Thyroid gland (tissue), 4 donors: Measurements from ENCODE around the gene RNF186. TPM values are rescaled to one million over a fixed set of nuclear protein-coding genes. Genes with fewer than 3 reads are reported as not detected.

Experiments used
- DNase-seq, 2 donors: peaks; one replicate each; pipeline ENCODE4 v3.0.0-alpha.2; 2019
- H3K27ac ChIP-seq, 3 donors: fragments of 200-600 bp; sonication (generic); 1 replicate in 2 of 3; 2 replicates in 1 of 3; pipeline ENCODE4 v1.5.1; 2016 to 2019; ENCODE audit warnings: mild to moderate bottlenecking in 1 of 3, moderate library complexity in 1 of 3
- H3K27me3 ChIP-seq: fragments of 200-600 bp; sonication (generic); one replicate; pipeline ENCODE4 v1.5.1; 2019
- H3K36me3 ChIP-seq, 2 donors: fragments of 200-600 bp; sonication (generic); one replicate each; pipeline ENCODE4 v1.5.1; 2016 to 2019
- H3K4me1 ChIP-seq, 2 donors: fragments of 200-600 bp; sonication (generic); one replicate each; pipeline ENCODE4 v1.5.1; 2017 to 2019
- H3K4me3 ChIP-seq, 3 donors: fragments of 200-600 bp; sonication (generic); replicated peaks in 1 of 3; 1 replicate in 2 of 3; 2 replicates in 1 of 3; pipeline ENCODE4 v1.5.1; 2016; ENCODE audit warnings: mild to moderate bottlenecking in 1 of 3
- H3K9me3 ChIP-seq: fragments of 200-600 bp; sonication (generic); one replicate; pipeline ENCODE4 v1.5.1; 2017
- CTCF ChIP-seq, 6 experiments: fragments of 200-600 bp in 3 of 6; fragments of 450-650 bp in 3 of 6; sonication (generic) in 3 of 6; IDR thresholded peaks; one replicate each; pipeline ENCODE4 v1.5.1; 2016 to 2019; ENCODE audit warnings: antibody characterized with exemption in 6 of 6, mild to moderate bottlenecking in 2 of 6, inconsistent platforms in 1 of 6, moderate library complexity in 1 of 6
- POLR2A ChIP-seq, 2 donors: fragments of 450-650 bp; IDR thresholded peaks; one replicate each; pipeline ENCODE4 v1.6.1; 2017; ENCODE audit warnings: antibody characterized with exemption in 2 of 2, mild to moderate bottlenecking in 2 of 2, moderate library complexity in 1 of 2
- WGBS, 2 donors: methylation state at CpG; one replicate each; pipeline ENCODE4 v1.1.5; 2017; 5-methylcytosine and 5-hydroxymethylcytosine counted together
- intact Hi-C: fragments of 100-400 bp; cut with DNase I; formaldehyde crosslinking; loops from one replicate; pipeline ENCODE4 v1.15.1; 2023
- total RNA-seq, 4 donors: library from RNA; depleted of rRNA; stranded (reverse); fragments of >200 nt; gene quantifications; one replicate each; pipeline ENCODE4 v1.2.3, GENCODE V29; 2016

The RNF186 gene
- total RNA-seq, 4 donors from 2014 or later: not detected

DNA sequence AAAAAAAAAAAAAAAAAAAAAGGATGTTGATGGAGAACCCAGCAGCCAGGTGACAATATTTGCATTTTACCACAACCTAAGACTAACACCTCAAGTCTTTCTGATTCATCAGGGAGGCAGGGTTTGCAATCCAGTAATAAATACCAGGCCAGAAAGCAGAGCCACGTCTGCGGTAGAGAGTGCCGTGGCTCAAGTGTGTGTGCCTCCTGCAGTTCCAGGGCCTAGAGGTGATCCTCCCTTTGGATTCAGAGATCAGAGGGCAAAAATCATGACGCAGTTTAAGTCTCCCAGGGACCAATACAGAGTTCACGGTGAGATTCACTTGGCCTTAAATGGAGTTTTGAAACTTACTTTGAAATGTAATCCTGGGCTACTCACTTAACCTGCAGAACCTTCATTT lies 50.2 kb downstream of the RNF186 start:
- TF ChIP-seq CTCF (IDR thresholded peaks at IDR 0.05): no peak
- no peak for TF ChIP-seq POLR2A (IDR thresholded peaks at IDR 0.05)
- Histone ChIP-seq H3K27me3 (no peaks in the 10 kb centered on the region), H3K9me3 (no peaks in the 10 kb centered on the region), H3K27ac (no peak overlapping the region), H3K36me3 (peaks cover 6% of the 10 kb centered on the region in 2 donors), H3K4me1 (no peaks in the 10 kb centered on the region), H3K4me3 (no peak overlapping the region)
- WGBS, 2 donors: 86 to 92% methylated on average over 5 of the region's 5 CpGs
- DNase-seq: no peak
- intact Hi-C loops: no loop called here

Other genes with a start within 250 kb of the RNF186 start
- 10 to 100 TPM; 29.4 to 70.4 (median 43.6) TPM for gene NBL1, start 171.0 kb downstream of the RNF186 start, total RNA-seq
- not detected for gene HTR6, start 150.4 kb downstream of the RNF186 start, total RNA-seq
- gene TMCO4, start 15.4 kb downstream of the RNF186 start, total RNA-seq: 10 to 100 TPM; 34.3 to 67.7 (median 61.4) TPM
- 1 to 10 TPM; 5.8 to 8.2 (median 6.7) TPM for gene OTUD3, start 67.1 kb upstream of the RNF186 start, total RNA-seq
- not detected for gene PLA2G2E, start 108.3 kb upstream of the RNF186 start, total RNA-seq
- gene PLA2G2A, start 164.3 kb upstream of the RNF186 start, total RNA-seq: 100 to 1,000 TPM in 2 of 4 donors, 10 to 100 TPM in 2; 22.9 to 212 (median 92.5) TPM